DMS53 treated with DMSO at 0.1 percent for 48 hours (cell line): Measurements from ENCODE around the gene HPS4.

ENCODE experiments used
- DNase-seq: peaks from one replicate; lab custom pipeline; 2025; ENCODE audit not compliant: unreplicated experiment; lab: John Stamatoyannopoulos, UW

Gene HPS4

DNA sequence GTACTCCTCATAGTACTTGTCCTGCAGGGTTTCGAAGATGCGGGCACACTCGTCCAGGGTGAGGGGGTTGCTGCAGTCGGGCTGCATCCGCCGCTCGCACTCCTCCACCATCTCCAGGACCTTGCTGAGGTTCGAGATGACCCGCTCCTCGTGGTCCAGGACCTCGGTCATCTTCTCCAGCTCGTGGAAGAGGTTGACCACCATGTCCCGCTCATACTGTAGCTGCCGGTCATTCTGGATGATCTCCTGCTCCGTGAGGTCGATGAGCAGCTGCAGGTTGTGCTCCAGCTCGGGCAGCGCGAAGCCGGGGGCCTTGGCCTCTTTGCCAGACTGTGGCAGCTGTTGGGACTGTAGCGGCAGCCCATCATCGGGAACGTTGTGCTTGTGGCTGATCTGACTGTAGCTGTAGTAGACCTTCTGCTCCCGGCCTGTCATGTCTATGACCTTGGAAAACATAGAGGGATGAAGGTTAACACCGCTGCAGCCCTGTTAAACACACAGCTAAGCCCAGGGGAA, 15.7 kb upstream of the HPS4 start:
- no peak for DNase-seq

DNA sequence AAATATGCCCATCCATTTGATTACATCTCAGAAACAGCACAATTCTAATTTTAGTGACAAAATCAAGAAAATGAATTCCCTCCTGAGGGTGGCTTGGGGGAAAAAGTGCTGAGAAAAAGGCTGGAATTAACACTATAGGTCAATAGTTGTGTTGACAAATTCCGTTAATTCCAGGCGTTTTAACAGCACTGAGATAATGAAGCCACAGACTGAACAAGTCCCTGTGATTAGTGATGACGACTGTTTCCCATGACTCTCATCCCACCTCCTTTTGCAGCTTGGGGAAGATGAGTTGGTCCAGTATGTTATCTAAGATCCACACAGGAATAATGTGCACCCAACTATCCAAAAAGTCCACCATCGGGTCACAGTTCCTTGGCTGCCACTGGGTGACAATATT, 12.9 kb upstream of the HPS4 start:
- DNase-seq = no peak

- no peak for DNase-seq
Observed at GRCh38 chr22:26494506-26494905, 10.9 kb upstream of the HPS4 start.

- no peak for DNase-seq
Observed at GRCh38 chr22:26492220-26492619, 8.6 kb upstream of the HPS4 start.

GRCh38 chr22:26489447-26490036, 6.0 kb upstream of the HPS4 start:
- DNase-seq = no peak

DNA sequence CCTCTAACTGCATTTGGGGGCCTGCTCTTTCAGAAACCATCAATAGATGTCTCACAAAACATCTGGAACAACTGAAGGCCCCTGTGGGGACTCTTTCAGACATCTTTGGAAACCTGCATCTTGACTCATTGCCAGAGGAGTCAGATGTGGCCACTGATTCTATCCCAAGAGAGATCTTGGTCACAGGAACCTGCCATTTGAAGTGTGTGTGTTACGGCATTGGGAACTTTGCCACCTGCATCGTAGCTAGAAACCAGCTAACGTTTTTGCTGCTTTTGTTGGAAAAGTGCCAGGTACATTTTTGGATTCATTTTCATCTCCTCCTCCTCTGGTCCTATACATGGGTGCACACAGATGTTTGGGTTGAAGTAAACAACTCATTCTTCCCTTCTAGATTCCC, 4.4 kb upstream of the HPS4 start:
- no peak for DNase-seq

- no peak for DNase-seq
Observed at GRCh38 chr22:26486394-26486793, 2.8 kb upstream of the HPS4 start.

GRCh38 chr22:26485806-26486390, 2.3 kb upstream of the HPS4 start:
- no peak for DNase-seq

DNA sequence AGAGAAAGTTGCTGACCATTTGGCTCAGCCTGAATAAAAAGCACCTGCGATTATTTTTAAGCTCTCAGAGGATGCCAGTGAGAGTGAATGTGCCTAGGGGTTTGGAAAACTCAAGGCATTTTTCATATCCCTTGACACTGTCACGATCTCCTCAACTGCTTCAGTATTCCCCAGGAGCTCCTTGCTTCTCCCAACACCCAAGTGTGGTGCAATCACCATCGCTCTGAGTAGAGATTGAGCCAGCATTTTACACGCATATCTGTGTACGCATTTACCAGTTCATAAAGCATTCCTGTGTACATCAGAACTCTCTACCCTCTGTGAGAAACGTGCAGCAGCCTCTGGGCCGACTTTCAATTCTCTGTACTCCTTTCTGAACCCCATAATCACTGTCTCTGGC, 1.4 kb upstream of the HPS4 start:
- DNase-seq = no peak

- no peak for DNase-seq
Observed at GRCh38 chr22:26484360-26484706, 750 bp upstream of the HPS4 start.

- DNase-seq = no peak
Observed at GRCh38 chr22:26483043-26483438, 542 bp downstream of the HPS4 start.

DNA sequence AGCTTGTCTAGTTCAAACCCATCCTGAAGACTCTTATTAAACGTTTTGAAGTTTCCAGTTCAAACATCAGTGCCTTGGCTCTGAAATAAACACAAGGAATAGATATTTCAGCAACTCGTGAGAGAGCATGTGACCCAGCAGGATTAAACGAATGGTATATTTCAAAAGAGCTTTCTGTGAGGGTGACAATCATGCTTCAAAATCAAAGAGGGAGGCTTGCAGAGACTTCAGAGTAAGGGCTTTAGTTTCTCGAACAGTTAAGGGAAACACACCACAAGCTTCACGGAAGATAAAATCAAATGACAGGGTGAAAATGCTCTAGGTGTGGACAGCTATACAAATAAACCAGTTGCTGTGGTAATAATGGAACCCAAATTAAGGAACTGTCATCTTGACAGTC, 1.4 kb downstream of the HPS4 start:
- DNase-seq = no peak

DNA sequence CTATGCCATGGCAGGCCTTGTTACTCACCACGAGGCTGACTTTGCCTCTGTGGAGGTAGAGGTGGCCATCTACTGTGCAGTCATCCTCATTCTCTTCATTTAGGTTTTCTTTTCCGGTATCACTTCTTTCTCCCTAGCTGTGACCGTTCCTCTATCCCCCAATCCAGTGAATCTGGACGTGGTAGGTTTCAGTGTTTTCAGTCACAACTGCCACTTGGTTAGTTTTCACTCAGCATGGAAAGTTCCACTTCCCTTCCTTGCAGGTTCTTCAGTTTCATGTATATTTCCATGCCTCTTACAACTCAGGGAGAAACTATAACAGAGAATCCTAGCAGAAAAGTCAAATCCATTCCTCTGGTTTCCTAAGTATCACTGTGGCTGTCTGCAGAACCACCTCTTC, 1.9 kb downstream of the HPS4 start:
- DNase-seq = no peak

DNA sequence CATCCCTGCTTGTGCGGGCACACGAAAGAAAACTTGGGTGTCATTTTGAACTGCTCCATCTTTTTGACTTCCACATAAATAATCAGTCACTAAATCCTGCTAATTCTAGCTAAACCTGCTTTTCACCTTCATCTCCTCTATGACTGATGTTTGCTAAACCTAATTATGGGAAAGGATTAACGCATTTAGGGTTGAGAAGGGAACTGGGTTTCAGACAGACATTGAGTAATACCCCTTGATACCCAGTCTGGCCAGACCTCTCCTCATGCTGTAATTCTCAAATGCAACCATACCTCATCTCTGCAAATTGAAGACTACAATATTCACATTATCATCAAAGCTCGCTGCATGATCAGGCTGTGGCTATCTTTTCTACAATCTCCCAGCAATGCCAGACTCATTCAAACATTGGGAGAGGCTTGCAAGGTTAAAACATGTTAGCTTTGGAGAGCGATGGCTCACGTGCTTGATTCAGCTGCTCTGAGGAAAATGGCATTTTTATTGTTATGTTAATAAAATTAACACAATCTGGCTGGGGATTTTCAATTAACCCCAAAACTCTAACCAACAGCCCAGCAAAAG, 2.4 kb downstream of the HPS4 start:
- no peak for DNase-seq

DNA sequence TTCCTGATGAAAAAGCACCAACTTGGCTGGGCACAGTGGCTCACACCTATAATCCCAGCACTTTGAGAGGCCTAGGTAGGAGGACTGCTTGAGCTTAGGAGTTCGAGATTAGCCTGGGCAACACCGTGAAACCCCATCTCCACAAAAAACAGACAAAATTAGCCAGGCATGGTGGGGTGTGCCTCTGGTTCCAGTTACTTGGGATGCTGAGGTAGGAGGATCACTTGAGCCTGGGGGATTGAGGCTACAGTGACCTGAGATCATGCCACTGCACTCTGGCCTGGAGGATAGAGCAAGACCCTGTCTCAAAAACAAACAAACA, 3.0 kb downstream of the HPS4 start:
- no peak for DNase-seq

- DNase-seq = no peak
Observed at GRCh38 chr22:26479792-26480610, 3.6 kb downstream of the HPS4 start.

DNA sequence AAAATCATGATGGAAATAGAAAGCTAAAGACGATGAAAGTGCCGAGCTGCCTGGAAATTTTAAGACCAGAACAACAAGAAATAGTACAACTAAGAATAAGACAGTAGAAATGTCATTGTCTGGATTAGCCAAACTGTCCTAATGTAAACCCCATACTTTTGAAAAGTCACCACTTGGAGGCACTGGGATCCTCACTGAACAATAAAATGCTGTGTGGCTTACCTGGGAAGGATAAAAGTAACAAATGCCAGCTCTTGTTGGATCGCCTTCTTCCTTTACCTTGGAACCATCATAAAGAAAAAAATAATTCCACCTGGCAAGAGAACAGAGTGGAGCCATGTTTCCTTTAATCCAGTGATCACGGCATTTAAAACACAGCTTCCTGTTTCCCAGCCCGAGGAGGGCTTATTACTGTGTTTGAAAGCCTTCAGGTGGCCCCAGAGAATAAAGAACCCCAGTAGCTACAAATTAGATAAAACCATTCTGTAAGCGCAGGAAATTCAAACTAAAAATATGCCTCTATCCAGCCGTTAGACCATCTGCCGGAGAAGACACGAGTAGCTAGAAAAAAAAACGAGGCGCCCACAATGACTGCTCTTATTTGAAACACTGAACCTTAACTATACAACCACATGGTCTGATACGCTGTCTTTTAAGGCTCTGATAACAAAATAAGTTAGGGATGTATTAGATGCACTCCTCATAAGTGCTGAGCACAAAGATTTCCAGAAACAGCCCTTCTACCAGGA, 4.4 kb downstream of the HPS4 start:
- DNase-seq = no peak

DNA sequence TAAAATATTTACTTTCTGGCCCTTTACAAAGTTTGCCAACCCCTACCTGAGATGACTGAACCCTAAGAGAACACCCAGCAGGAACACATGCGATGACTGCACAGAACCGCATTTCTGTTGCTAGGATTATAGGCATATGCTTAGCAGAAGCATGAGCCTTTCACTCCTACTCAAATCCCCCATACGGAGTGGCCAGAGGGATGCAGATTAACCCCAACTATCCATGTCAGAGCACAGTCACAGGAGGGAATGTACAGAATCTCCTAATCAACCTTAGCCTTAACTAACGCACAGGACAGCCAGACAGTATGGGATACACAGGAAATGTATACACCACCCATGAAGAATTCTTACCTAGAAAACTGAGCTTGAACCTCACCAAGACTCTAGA, 6.2 kb downstream of the HPS4 start:
- DNase-seq = no peak

- DNase-seq = no peak
Observed at GRCh38 chr22:26476705-26477340, 6.8 kb downstream of the HPS4 start.

- peak; percentile 8 for DNase-seq
Observed at GRCh38 chr22:26474682-26475081, 8.9 kb downstream of the HPS4 start.

- peak; percentile 53 for DNase-seq
Observed at GRCh38 chr22:26471522-26471921, 12.1 kb downstream of the HPS4 start.
